ENCODE results near the gene VMP1. TPM values are rescaled to one million over a fixed set of nuclear protein-coding genes. Genes with fewer than 3 reads are reported as not detected.

The VMP1 gene
- total and polyA plus RNA-seq, 2 of the 13 experiments (the other 11 are each of a cell fraction or from before 2014, with no cell fraction given), result 186 to 271 TPM

GRCh38 chr17:59846394-59847165, 139.1 kb downstream of the VMP1 start (continued):
- TF ChIP-seq ZNF619 (CRISPR knock-in tag; IDR thresholded peaks at IDR 0.05), result no peak
- TF ChIP-seq NR1H2 (CRISPR knock-in tag; IDR thresholded peaks at IDR 0.05; ENCODE audit: borderline replicate concordance, low read depth), result no peak
- TF ChIP-seq NONO (IDR thresholded peaks at IDR 0.05), result no peak
- TF ChIP-seq NONO (CRISPR knock-in tag; conservative IDR thresholded peaks at IDR 0.05), result no peak
- TF ChIP-seq ZNF350 (CRISPR knock-in tag; IDR thresholded peaks at IDR 0.05; ENCODE audit: borderline replicate concordance, low read depth), result no peak
- no peak for TF ChIP-seq XRCC5 (optimal IDR thresholded peaks at IDR 0.05; ENCODE audit: low read length)
- TF ChIP-seq ZNF724P (CRISPR knock-in tag; IDR thresholded peaks at IDR 0.05; ENCODE audit: borderline replicate concordance), result no peak
- TF ChIP-seq ZNF460 (CRISPR knock-in tag; IDR thresholded peaks at IDR 0.05; ENCODE audit: borderline replicate concordance), result no peak
- no peak; the same call in 1 of the 2 replicates for TF ChIP-seq ZHX2 (IDR thresholded peaks at IDR 0.05; ENCODE audit: low read depth)
- peak; percentile 77; the same call in 1 of the 2 replicates for TF ChIP-seq ZHX2 (CRISPR knock-in tag; IDR thresholded peaks at IDR 0.05; ENCODE audit: borderline replicate concordance)
- TF ChIP-seq, protein P1, sequence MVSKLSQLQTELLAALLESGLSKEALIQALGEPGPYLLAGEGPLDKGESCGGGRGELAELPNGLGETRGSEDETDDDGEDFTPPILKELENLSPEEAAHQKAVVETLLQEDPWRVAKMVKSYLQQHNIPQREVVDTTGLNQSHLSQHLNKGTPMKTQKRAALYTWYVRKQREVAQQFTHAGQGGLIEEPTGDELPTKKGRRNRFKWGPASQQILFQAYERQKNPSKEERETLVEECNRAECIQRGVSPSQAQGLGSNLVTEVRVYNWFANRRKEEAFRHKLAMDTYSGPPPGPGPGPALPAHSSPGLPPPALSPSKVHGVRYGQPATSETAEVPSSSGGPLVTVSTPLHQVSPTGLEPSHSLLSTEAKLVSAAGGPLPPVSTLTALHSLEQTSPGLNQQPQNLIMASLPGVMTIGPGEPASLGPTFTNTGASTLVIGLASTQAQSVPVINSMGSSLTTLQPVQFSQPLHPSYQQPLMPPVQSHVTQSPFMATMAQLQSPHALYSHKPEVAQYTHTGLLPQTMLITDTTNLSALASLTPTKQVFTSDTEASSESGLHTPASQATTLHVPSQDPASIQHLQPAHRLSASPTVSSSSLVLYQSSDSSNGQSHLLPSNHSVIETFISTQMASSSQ (IDR thresholded peaks at IDR 0.05; ENCODE audit: low read depth), result peak; percentile 66
- TF ChIP-seq, protein P1 (CRISPR knock-in tag; IDR thresholded peaks at IDR 0.05; ENCODE audit: borderline replicate concordance), result peak; percentile 88
- TF ChIP-seq TFE3 (CRISPR knock-in tag; IDR thresholded peaks at IDR 0.05), result peak; percentile 14
- TF ChIP-seq TCF7L2 (IDR thresholded peaks at IDR 0.05; ENCODE audit: low read depth, low read length), result peak; percentile 77
- no peak for TF ChIP-seq JARID2 (CRISPR knock-in tag; IDR thresholded peaks at IDR 0.05; ENCODE audit: insufficient replicate concordance)
- peak; percentile 43; the same call in 1 of the 2 replicates for TF ChIP-seq DMAP1 (CRISPR knock-in tag; IDR thresholded peaks at IDR 0.05)
- peak; percentile 91; the same call in 1 of the 2 replicates for TF ChIP-seq RFXAP (CRISPR knock-in tag; IDR thresholded peaks at IDR 0.05; ENCODE audit: borderline replicate concordance)
- TF ChIP-seq ZNF354B (CRISPR knock-in tag; IDR thresholded peaks at IDR 0.05), result no peak
- no peak; the same call in 1 of the 2 replicates for TF ChIP-seq ZNF747 (CRISPR knock-in tag; IDR thresholded peaks at IDR 0.05; ENCODE audit: borderline replicate concordance)
